GM21529 (cell line): Measurements from ENCODE around the gene COL27A1.
"Not testable (repeated sequence)": the region's sequence is repeated elsewhere in the genome, so short reads cannot be mapped to it uniquely, and the experiment has no call there.

ENCODE experiments used
- ATAC-seq: cut with Tn5 transposase; IDR thresholded peaks from one replicate; pipeline ENCODE4 v1.9.1; 2021; ENCODE audit not compliant: unreplicated experiment

COL27A1 gene

GRCh38 chr9:114122136-114123027 lies 33.0 kb upstream of the COL27A1 start:
- no peak for ATAC-seq

DNA sequence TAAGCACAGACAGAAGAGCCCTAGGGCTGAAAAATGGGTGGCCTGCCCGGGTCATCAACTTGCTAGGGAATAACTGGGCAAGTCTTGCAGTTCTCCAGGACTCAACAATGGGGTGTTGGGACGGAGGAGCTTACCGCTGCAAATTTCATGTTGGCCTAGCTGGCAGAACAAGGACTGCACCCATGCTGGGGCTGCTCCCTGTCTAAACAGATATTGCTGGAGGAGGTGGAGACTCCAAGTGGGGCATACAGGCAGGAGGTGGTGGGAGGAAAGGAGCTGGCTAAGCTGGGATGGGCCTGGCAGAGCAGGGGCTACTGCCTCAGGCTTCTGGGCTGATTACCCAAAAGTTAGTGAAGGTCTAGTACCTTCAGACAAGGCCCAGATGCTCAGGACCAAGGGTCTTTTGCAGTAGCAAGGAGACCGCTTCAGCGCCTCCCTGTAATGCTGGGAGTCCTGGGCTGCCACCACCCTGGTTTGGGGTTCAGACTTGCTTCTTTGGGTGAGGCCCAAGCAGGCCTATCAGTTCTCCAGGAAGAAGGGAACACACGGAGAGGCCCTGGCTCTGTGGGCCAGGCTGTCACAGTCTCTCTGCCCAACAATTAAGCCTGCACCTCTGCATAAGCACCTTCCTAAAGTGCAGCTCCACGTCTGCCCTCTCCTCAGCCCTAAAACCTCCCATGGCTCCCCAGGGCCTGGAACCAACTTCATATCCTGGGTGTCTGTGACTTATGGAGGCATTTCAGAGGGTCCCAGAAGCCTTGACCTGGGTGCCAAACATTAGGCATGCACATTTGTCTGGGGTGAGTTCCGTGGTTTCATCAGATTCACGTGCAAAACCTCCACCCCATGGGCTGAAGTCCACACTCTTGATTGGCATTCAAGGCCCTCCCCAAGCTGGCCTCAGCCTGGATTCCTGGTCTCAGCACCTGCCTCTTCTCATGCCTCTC lies 32.0 kb upstream of the COL27A1 start:
- no peak for ATAC-seq

DNA sequence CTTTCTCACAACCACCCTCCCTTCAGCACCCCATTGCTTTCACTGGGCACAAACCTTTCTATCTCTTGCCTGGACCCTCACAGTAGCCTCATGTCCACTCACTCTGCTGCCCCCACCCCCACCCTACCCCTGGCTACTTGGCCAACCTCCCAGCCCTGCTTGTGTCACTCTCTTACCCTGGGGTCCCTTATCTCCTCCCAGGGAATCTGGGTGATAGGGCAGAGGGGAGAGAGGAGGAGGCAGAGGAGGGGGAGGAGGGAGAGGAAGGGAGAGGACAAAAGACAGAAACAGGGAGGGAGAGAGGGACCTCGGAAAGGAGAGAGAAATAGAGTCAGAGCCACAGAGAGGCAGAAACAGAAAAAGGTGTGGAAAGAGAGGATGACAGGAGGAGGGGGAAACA lies 31.2 kb upstream of the COL27A1 start:
- no peak for ATAC-seq

DNA sequence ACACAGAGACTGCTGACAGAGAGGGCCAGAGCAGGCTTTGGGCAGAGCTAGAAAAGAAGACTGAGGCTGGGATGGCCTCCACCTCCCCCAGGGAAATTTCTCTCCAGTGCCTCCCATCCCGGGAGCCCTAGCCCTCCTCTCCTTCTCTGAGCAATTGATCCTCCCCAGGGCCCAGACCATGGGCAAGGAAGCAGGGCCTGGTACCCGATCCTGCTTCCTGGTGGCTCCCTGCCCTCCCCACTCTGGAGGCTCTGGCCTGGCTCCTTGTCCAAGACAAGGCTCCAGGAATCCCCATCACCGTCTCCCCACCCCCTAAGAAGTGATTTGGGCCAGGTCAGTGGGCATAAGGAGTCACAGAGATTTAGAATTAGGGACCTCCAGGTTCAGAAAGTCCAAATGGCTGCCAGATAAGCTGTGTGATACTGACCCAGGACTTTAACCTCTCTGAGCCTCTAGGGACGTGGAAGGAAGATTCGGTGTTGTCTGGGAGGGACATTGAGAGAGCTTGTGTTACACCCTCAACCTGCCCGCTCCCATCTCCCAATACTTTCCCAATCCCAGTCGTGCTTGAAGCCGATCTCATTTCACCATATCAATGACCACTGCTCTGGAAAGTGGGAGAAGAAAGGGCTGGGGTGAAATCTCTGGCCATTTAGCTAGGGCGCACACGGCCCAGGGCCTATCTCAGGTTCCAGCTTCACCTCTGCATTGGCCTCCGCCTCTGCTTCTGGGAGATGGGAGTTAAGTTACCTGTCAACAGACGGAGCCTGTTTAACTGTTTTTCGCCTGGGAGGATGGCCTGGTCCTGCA lies 30.5 kb upstream of the COL27A1 start:
- ATAC-seq = no peak

- no peak for ATAC-seq
These were observed 29.8 kb upstream of the COL27A1 start for GRCh38 chr9:114125476-114126013.

- no peak for ATAC-seq
These were observed 28.9 kb upstream of the COL27A1 start for GRCh38 chr9:114126247-114127060.

- ATAC-seq = not testable (repeated sequence)
These were observed 26.6 kb upstream of the COL27A1 start for GRCh38 chr9:114128759-114129158.

- ATAC-seq = no peak
These were observed 25.2 kb upstream of the COL27A1 start for GRCh38 chr9:114130141-114130540.

- no peak for ATAC-seq
These were observed 24.6 kb upstream of the COL27A1 start for GRCh38 chr9:114130624-114131277.

DNA sequence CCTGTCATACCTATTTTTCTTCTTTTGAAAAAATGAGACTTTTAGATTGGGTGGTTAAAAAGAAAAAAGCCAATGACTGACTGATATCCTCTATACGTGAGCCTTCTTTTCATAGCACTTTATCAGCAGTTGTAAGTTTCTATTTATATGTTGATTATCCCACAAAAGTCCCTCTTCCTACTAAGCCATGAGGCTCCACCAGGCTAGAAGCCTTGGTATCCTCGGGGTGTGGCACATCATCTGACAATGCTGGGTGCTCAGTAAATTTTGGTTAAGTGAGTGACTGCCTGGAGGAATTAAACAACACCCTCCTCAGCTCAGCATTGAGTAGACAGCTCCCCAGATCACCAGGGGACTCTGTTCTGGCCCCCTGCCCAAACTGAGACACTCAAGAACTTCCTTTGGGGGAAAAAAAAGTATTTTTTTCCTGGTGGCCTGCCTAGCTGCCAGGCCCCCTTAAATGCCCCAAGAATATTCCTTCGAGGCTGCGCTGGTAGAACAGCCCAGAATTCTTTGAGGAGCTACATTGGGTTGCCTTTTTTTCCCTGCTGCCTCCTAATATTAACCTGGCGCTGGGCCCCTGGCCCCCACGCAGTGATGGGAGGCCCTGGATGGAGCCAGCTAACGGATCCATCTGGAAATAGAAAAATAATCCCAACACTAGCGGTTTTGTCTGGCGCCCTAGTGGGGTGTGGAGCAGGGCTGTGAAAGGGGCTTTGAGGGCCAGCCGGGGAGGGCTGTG lies 23.4 kb upstream of the COL27A1 start:
- no peak for ATAC-seq

DNA sequence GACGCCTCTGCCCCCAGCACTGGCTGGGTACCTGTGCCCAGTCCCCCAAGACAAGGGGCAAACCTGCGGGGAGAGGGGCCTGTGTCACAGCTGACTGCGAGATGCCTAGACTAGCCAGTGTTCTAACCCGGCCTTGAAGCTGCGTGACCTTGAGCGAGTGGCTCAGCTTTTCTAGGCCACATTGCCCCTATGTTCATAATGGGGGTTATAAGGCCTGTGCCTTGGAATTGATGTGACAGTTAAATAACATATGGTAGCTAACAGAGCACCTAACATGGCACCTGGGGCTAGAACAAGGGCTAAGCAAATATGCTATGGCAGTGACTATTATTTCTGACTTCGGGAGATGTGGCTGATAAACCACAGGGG lies 22.8 kb upstream of the COL27A1 start:
- no peak for ATAC-seq

GRCh38 chr9:114134827-114135396 lies 20.4 kb upstream of the COL27A1 start:
- ATAC-seq = no peak

DNA sequence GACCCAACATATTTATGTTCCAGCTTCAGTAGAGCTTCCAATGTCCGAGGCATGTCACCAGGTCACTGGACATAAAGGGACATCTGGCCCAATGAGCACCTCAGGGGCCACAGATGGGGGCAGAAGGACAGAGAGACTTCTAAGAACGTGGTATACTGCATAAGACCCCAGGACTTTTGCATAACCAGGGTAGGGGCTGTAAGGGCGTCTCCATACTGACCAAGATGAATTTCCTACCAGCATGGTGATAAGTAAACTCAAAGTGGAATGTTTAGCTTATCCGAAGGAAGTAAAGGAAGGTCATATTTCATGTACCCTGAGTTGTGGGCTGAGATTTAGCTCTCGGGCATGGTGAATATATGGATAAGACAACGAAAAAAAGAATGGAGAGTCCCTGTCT lies 17.5 kb upstream of the COL27A1 start:
- ATAC-seq = no peak

- no peak for ATAC-seq
These were observed 16.8 kb upstream of the COL27A1 start for GRCh38 chr9:114138552-114138971.

DNA sequence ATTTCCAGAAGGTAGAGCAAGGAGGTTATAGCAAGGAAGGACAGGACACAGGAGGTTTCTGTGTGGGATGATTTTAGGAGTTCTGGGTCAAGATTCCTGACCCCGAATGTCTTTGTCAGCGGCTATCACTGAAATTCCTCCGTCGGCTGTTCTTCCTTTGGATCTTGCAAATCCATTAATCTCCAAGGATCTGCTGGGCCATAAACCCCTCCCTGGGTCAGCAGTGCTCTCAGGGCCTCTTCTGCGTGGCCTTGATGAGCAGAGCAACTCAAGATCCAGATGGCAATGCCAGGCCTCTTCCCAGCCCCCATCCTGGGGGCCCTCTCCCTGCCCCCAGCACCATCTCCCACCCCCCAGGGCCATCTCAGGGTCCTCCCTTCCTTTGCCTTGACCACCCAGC lies 16.3 kb upstream of the COL27A1 start:
- ATAC-seq = no peak

DNA sequence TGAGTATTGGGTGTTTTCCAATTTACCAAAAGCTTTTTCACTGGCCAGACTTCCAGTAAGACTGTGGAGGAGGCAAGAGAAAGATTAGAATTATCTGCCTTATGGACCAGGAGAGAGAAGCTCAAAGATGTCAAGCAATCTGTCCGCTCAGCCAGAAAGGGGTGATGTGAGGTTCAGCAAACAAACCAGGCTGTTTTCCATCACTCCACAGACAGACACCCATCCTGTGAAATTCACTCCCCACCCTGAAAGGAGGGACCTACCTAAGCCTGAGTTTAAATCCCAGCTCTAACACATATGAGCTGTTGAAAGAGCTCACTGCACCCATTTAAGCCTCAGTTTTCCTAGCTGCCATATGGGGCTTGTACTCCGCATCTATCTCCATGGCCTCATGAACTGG lies 14.9 kb upstream of the COL27A1 start:
- ATAC-seq = no peak

DNA sequence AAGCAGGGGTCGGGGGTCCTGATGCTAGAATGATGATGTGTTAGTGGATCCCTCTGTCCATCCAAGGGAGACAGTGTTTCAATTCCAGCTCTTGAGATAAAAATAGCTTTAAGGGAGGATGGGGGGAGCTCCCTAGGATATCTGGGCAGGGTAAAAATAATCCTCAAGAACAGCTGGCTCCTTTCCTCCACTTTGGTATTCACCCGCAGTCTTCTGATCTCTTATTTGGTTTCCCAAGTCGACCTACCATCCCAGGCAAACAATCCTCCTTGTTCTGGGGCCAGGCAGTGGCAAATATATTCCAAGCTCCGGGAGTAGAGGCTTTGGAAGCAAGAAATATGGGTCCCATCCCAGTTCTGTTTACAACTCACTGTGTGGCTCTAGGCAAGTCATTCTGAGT lies 14.5 kb upstream of the COL27A1 start:
- no peak for ATAC-seq
